Lower leg skin (tissue), 3 donors: ENCODE data around the gene RPN1.

ENCODE experiments used
- POLR2A ChIP-seq, 2 donors: fragments of 450-650 bp; IDR thresholded peaks; one replicate each; pipeline ENCODE4 v1.6.1; 2016 to 2017; ENCODE audit warnings: antibody characterized with exemption in 2 of 2, mild to moderate bottlenecking in 1 of 2, moderate library complexity in 1 of 2
- TF ChIP-seq, protein P1 (sequence below), 3 donors: fragments of 450-650 bp; IDR thresholded peaks; one replicate each; pipeline ENCODE4 v1.5.1; 2016; ENCODE audit warnings: antibody characterized with exemption in 3 of 3, mild to moderate bottlenecking in 3 of 3, moderate library complexity in 2 of 3

DNA sequence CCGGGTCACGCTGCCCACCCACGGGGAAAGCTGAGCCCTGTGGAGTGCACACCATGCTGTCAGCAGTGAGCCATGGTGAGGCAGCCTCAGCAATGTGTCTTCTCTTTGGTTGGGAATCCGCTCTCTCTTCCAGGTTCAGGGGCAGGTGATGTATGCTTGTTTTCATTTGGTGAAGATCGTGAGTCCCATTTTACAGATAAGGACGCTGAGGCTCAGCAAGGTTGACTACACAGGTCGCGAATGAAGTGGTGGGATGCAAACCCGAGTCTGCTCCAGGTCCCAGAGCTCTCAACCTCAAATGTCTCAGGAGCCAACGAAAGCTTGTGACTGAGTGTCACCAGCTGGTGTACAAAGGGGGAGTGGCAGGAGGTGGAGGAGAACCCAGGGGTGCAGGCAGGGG, 74.3 kb downstream of the RPN1 start:
- TF ChIP-seq, protein P1, sequence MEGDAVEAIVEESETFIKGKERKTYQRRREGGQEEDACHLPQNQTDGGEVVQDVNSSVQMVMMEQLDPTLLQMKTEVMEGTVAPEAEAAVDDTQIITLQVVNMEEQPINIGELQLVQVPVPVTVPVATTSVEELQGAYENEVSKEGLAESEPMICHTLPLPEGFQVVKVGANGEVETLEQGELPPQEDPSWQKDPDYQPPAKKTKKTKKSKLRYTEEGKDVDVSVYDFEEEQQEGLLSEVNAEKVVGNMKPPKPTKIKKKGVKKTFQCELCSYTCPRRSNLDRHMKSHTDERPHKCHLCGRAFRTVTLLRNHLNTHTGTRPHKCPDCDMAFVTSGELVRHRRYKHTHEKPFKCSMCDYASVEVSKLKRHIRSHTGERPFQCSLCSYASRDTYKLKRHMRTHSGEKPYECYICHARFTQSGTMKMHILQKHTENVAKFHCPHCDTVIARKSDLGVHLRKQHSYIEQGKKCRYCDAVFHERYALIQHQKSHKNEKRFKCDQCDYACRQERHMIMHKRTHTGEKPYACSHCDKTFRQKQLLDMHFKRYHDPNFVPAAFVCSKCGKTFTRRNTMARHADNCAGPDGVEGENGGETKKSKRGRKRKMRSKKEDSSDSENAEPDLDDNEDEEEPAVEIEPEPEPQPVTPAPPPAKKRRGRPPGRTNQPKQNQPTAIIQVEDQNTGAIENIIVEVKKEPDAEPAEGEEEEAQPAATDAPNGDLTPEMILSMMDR (IDR thresholded peaks at IDR 0.05): no peak
- TF ChIP-seq POLR2A (IDR thresholded peaks at IDR 0.05): no peak
